Measurements from ENCODE around the gene CREBBP. TPM values are rescaled to one million over a fixed set of nuclear protein-coding genes. Genes with fewer than 3 reads are reported as not detected.
"Not testable (repeated sequence)": the region's sequence is repeated elsewhere in the genome, so short reads cannot be mapped to it uniquely, and the experiment has no call there.

Gene CREBBP
- total RNA-seq, 6 donors from 2014 or later, result 54.1 to 175 (median 99.2) TPM

- Histone ChIP-seq H3K9me3 (no peaks in the 10 kb centered on the region), H3K27me3 (no peaks in the 10 kb centered on the region), H3K4me3 (no peak overlapping the region), H3K4me1 (no peaks in the 10 kb centered on the region), H3K36me3 (no peaks in the 10 kb centered on the region), H3K27ac (no peak overlapping the region)
- WGBS, 2 donors, result 92 to 93% methylated on average over 10 of the region's 10 CpGs
- DNase-seq, result no peak
- TF ChIP-seq EP300 (IDR thresholded peaks at IDR 0.05), result no peak
- TF ChIP-seq POLR2AphosphoS5 (IDR thresholded peaks at IDR 0.05), result no peak
- no peak for TF ChIP-seq POLR2A (IDR thresholded peaks at IDR 0.05)
- TF ChIP-seq CTCF (IDR thresholded peaks at IDR 0.05), result no peak
- ATAC-seq (ENCODE audit: low FRiP score in 2 of 2), result no peak
These were observed 9.6 kb upstream of the CREBBP start for GRCh38 chr16:3890091-3890490.

- Histone ChIP-seq H3K9me3 (no peaks in the 10 kb centered on the region), H3K4me3 (no peak overlapping the region), H3K4me1 (no peaks in the 10 kb centered on the region), H3K27me3 (no peaks in the 10 kb centered on the region), H3K27ac (no peak overlapping the region), H3K36me3 (no peaks in the 10 kb centered on the region)
- no peak for TF ChIP-seq EP300 (IDR thresholded peaks at IDR 0.05)
- no peak for TF ChIP-seq CTCF (IDR thresholded peaks at IDR 0.05)
- no peak for TF ChIP-seq POLR2A (IDR thresholded peaks at IDR 0.05)
- no peak for TF ChIP-seq POLR2AphosphoS5 (IDR thresholded peaks at IDR 0.05)
- ATAC-seq (ENCODE audit: low FRiP score in 2 of 2), result no peak
- DNase-seq, result no peak
- WGBS, 2 donors, result 78% methylated on average over 4 of the region's 4 CpGs
These were observed 8.5 kb upstream of the CREBBP start for GRCh38 chr16:3889059-3889458.

- not testable (repeated sequence) for H3K4me1 ChIP-seq; H3K27me3 ChIP-seq; DNase-seq; H3K9me3 ChIP-seq; H3K4me3 ChIP-seq; H3K36me3 ChIP-seq; ATAC-seq (ENCODE audit: low FRiP score in 2 of 2); H3K27ac ChIP-seq
- WGBS, 2 donors, result 73 to 87% methylated on average over 5 of the region's 5 CpGs
These were observed 5.5 kb upstream of the CREBBP start for GRCh38 chr16:3885999-3886398.

- Histone ChIP-seq H3K27me3 (no peaks in the 10 kb centered on the region), H3K9me3 (no peaks in the 10 kb centered on the region), H3K27ac (no peak overlapping the region), H3K36me3 (no peaks in the 10 kb centered on the region), H3K4me3 (no peak overlapping the region), H3K4me1 (peaks cover 6 to 9% (median 8%) of the 10 kb centered on the region in 4 donors)
- WGBS, 2 donors, result 89 to 90% methylated on average over 6 of the region's 6 CpGs
- DNase-seq (no peak), ATAC-seq (ENCODE audit: low FRiP score in 2 of 2) (no peak)
- TF ChIP-seq EP300 (IDR thresholded peaks at IDR 0.05), result no peak
- no peak for TF ChIP-seq POLR2A (IDR thresholded peaks at IDR 0.05)
- TF ChIP-seq CTCF (IDR thresholded peaks at IDR 0.05), result no peak
These were observed 3.9 kb upstream of the CREBBP start for GRCh38 chr16:3884398-3884797.

- Histone ChIP-seq H3K4me3 (no peak overlapping the region), H3K36me3 (no peaks in the 10 kb centered on the region), H3K9me3 (no peaks in the 10 kb centered on the region), H3K4me1 (peaks cover 15 to 26% (median 20%) of the 10 kb centered on the region in 4 donors), H3K27me3 (no peaks in the 10 kb centered on the region), H3K27ac (no peak overlapping the region)
- WGBS, 2 donors, result 92 to 94% methylated on average over 3 of the region's 3 CpGs
- DNase-seq, result no peak
- no peak for ATAC-seq (ENCODE audit: low FRiP score in 2 of 2)
- TF ChIP-seq POLR2A (IDR thresholded peaks at IDR 0.05) (no peak), EP300 (IDR thresholded peaks at IDR 0.05) (no peak), POLR2AphosphoS5 (IDR thresholded peaks at IDR 0.05) (no peak), CTCF (IDR thresholded peaks at IDR 0.05) (no peak)
These were observed 2.0 kb upstream of the CREBBP start for GRCh38 chr16:3882531-3882930.

All from upper lobe of left lung (tissue), 6 donors.